Measurements from ENCODE around the gene FFAR3. TPM values are rescaled to one million over a fixed set of nuclear protein-coding genes. Genes with fewer than 3 reads are reported as not detected.

The FFAR3 gene
- total RNA-seq, 1 donor from 2014 or later = not detected

- Mint-ChIP-seq H3K4me3 (ENCODE audit: unreplicated experiment) (no peak overlapping the region), H3K27me3 (ENCODE audit: unreplicated experiment) (peaks cover 5% of the 10 kb centered on the region), H3K36me3 (ENCODE audit: low read depth, unreplicated experiment) (no peaks in the 10 kb centered on the region), H3K9me3 (ENCODE audit: unreplicated experiment) (no peaks in the 10 kb centered on the region), H3K27ac (ENCODE audit: unreplicated experiment) (no peak overlapping the region), H3K4me1 (ENCODE audit: unreplicated experiment) (peaks cover 4% of the 10 kb centered on the region)
- DNase-seq (ENCODE audit: low spot score) = no peak
- TF ChIP-seq CTCF (IDR thresholded peaks at IDR 0.05; ENCODE audit: unreplicated experiment) = no peak
Observed at GRCh38 chr19:35409191-35409590, 50.9 kb downstream of the FFAR3 start.

Small RNA genes within 50 kb of the gene (microRNA-seq; reads per million reads assigned to microRNA genes)
- gene MIR5196 (ENCODE audit: unreplicated experiment) = not detected

Other genes starting within 250 kb of the FFAR3 start
- gene FXYD3, start 242.6 kb upstream of the FFAR3 start, total RNA-seq (ENCODE audit: unreplicated experiment) = not detected
- gene LGI4, start 223.4 kb upstream of the FFAR3 start, total RNA-seq (ENCODE audit: unreplicated experiment) = 0.10 TPM
- not detected for gene FXYD1, start 219.6 kb upstream of the FFAR3 start, total RNA-seq (ENCODE audit: unreplicated experiment)
- 0.67 TPM for gene FXYD7, start 215.2 kb upstream of the FFAR3 start, total RNA-seq (ENCODE audit: unreplicated experiment)
- 78.7 TPM for gene FXYD5, start 203.7 kb upstream of the FFAR3 start, total RNA-seq (ENCODE audit: unreplicated experiment)
- gene FAM187B, start 129.7 kb upstream of the FFAR3 start, total RNA-seq (ENCODE audit: unreplicated experiment) = not detected
- gene LSR, start 109.5 kb upstream of the FFAR3 start, total RNA-seq (ENCODE audit: unreplicated experiment) = 35.9 TPM
- 92.2 TPM for gene USF2, start 89.5 kb upstream of the FFAR3 start, total RNA-seq (ENCODE audit: unreplicated experiment)
- gene HAMP, start 75.9 kb upstream of the FFAR3 start, total RNA-seq (ENCODE audit: unreplicated experiment) = 0.74 TPM
- gene MAG, start 66.3 kb upstream of the FFAR3 start, total RNA-seq (ENCODE audit: unreplicated experiment) = not detected
- not detected for gene CD22, start 29.3 kb upstream of the FFAR3 start, total RNA-seq (ENCODE audit: unreplicated experiment)
- gene FFAR1, start 10.6 kb upstream of the FFAR3 start, total RNA-seq (ENCODE audit: unreplicated experiment) = not detected
- gene GPR42, start 12.6 kb downstream of the FFAR3 start, total RNA-seq (ENCODE audit: unreplicated experiment) = not detected
- 0.46 TPM for gene FFAR2, start 89.8 kb downstream of the FFAR3 start, total RNA-seq (ENCODE audit: unreplicated experiment)
- gene KRTDAP, start 132.0 kb downstream of the FFAR3 start, total RNA-seq (ENCODE audit: unreplicated experiment) = not detected
- gene DMKN, start 155.2 kb downstream of the FFAR3 start, total RNA-seq (ENCODE audit: unreplicated experiment) = 56.9 TPM
- 0.18 TPM for gene SBSN, start 169.9 kb downstream of the FFAR3 start, total RNA-seq (ENCODE audit: unreplicated experiment)
- not detected for gene GAPDHS, start 175.0 kb downstream of the FFAR3 start, total RNA-seq (ENCODE audit: unreplicated experiment)
- 62.0 TPM for gene TMEM147, start 187.2 kb downstream of the FFAR3 start, total RNA-seq (ENCODE audit: unreplicated experiment)
- gene ATP4A, start 205.2 kb downstream of the FFAR3 start, total RNA-seq (ENCODE audit: unreplicated experiment) = not detected
- not detected for gene PMIS2, start 227.7 kb downstream of the FFAR3 start, total RNA-seq (ENCODE audit: unreplicated experiment)

Measured in endothelial cell (in vitro differentiated cells).